ENCODE measurements around the gene PCAT7.

The PCAT7 gene

DNA sequence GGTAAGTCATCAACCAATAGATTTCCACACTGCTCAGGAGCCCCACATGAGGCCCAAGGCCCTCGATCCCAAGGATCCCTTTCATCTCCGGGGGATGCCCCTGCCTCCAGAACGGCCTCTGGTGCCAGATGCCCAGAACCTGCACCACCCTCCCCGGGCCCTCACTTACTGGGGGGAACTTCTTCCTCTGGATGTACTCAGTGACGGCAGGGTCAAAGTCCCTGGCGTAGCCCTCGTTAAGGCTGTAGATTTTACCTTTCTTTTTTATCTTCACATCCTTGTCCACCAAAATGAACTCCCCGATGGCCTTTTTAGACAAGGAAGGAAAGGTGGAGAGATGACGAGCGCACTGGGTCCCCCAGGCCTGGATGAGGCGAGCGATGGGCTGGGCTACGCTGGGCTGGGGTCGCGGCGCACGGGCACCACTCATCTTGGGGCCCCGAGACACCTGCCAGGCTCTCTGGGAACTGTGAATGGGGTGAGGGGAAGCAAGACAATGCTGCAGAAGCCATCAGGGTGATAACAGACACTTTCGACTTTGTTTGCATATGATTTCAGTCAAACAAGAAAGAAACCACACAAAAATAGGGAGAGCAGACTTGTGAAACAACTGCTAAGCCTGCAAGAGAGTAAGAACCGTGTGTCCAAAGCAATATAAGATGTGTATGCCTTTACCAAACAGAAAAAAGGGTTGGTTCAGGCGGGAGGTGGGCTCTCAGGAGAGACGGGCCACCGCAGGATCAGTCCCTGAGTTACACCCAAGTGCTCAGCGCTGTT lies 52.0 kb downstream of the PCAT7 start:
- DNase-seq = no peak

DNA sequence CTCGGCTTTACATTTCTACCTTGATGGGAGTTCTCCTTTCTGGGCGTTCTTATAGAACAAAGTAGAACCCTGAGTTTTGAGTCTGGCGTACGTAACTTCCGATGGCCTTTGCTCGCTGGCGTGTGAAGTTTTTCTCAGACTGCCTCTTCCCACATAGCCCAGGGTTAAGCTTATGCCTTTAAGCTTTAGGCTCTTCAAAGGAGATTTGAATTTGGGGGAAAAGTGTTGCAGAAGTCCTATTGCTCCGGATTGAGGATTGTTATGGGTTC lies 52.5 kb downstream of the PCAT7 start:
- no peak for DNase-seq

DNA sequence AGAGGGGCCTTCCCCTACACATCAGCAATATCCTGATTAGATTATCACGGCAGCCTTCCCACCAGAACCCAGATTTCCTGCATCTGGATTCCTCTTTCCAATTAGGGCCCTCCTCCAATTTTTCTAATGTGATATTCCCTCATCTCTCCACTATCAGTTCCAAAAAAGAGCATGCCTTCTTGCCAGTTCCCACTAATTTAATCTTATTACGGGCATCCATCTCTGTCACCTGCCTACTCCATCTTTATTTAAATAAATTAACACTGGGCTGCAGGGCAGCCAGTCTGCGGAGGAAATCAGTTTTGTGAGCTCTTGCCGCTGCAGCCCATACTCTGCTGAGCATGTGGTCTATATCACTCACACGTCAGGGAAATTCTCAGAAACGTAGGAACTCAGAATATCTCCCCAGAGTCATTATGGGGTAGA lies 55.3 kb downstream of the PCAT7 start:
- no peak for DNase-seq

DNA sequence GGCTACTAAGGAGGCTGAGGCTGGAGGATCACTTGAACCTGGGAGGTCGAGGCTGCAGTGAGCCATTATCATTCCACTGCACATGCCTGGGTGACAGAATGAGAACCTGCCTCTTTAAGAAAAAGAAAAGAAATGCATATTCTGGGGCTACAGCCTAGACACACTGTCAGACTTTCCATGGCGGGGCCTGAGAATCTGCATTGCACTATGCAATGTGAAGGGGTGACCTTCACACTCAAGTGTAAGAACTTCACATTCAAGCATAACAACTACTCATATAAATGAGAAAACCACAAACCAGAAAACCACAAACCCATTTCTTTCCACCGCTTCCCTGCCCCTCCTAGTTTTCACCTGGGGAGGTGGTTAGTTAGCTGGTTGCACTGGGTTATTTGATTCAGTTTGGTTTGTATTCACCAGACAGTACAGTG lies 56.8 kb downstream of the PCAT7 start:
- no peak for DNase-seq

DNA sequence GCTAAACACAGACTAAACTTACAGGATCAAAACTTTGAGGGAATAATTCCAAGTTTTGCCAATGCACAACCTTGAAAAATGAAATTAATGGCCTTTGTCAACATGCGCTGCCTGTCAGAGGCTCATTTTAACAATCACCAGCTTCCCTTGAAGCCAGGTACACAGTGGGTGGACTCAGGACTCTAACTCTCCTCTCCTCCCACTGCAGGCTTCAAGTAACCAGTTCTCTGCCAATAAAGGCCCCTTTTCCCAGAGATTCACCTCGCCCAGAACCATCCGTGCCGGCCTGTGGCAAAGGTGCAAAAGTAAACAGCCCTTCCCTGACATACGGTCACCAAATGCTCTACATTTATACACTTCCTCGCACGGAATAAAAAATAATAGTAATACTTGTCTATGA lies 57.2 kb downstream of the PCAT7 start:
- no peak for DNase-seq

DNA sequence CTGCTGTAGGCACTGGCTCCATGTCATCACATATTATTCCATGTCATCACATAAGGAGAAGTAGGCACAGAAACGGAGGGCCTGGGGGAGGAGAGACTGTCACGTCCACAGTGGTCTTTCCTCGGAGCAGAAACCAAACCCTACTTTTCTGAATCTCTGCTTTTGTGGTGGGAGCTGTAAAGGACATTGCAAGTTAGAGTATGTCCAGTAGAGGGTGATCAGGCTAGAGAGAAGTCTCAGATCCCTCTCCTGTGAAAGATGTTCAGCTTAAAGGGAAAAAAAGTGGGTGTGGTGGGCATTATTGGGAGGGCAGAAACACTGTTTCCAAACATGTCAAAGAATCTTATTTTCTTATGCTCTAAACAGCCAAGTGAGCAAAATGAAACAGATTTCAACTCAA lies 58.1 kb downstream of the PCAT7 start:
- DNase-seq = no peak

DNA sequence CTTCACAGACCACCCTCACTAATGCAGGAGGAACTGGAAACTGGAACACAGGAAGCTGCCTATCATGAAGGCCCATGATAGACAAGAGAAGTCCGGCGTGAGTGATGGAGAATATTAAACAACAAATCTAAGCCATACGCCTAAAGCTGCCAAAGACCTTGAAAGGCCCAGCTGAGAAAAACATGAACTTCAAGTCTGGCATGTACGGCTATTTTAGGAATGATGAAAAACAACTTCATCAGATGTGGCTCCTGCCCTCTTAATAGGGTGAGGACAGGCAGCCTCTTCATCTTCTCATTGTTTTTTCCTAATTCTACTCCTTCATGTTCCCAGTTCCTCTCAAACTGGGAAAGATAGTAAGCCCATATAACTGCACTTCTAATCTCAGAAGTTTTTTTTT lies 64.1 kb downstream of the PCAT7 start:
- no peak for DNase-seq
